Vagina (tissue), 2 donors: Measurements from ENCODE around the gene VPS35L. TPM values are rescaled to one million over a fixed set of nuclear protein-coding genes. Genes with fewer than 3 reads are reported as not detected.
A peak's percentile ranks its signal among the peaks of the same experiment; 100 is the strongest.

Experiments used
- DNase-seq, 2 donors: peaks; one replicate each; pipeline ENCODE4 v3.0.0-alpha.2; 2017; ENCODE audit errors: extremely low spot score in 2 of 2
- H3K27ac ChIP-seq: fragments of 200-600 bp; sonication (generic); one replicate; pipeline ENCODE4 v1.5.1; 2019
- H3K27me3 ChIP-seq: fragments of 200-600 bp; sonication (generic); one replicate; pipeline ENCODE4 v1.5.1; 2019
- H3K36me3 ChIP-seq, 2 donors: fragments of 200-600 bp; sonication (generic); one replicate each; pipeline ENCODE4 v1.5.1; 2017 to 2019
- H3K4me1 ChIP-seq: fragments of 200-600 bp; sonication (generic); one replicate; pipeline ENCODE4 v1.5.1; 2019
- H3K4me3 ChIP-seq, 2 donors: fragments of 200-600 bp; sonication (generic); 1 replicate in 1 of 2; 2 replicates in 1 of 2; pipeline ENCODE4 v1.5.1; 2016 to 2019
- H3K9me3 ChIP-seq: fragments of 200-600 bp; sonication (generic); one replicate; pipeline ENCODE4 v1.5.1; 2019
- POLR2A ChIP-seq, 2 donors: fragments of 450-650 bp; IDR thresholded peaks; one replicate each; pipeline ENCODE4 v1.6.1; 2017; ENCODE audit warnings: antibody characterized with exemption in 2 of 2, mild to moderate bottlenecking in 2 of 2, moderate library complexity in 2 of 2
- POLR2AphosphoS5 ChIP-seq, 2 donors: sonication (generic); formaldehyde crosslinking; IDR thresholded peaks; one replicate each; pipeline ENCODE4 v1.9.0; 2017; ENCODE audit warnings: antibody characterized with exemption in 2 of 2, mild to moderate bottlenecking in 2 of 2, low read depth in 1 of 2; ENCODE audit not compliant: insufficient read depth in 1 of 2
- intact Hi-C: fragments of 100-400 bp; cut with DNase I; formaldehyde crosslinking; loops from one replicate; pipeline ENCODE4 v1.15.1; 2023
- total RNA-seq: library from RNA; depleted of rRNA; stranded (reverse); fragments of >200 nt; gene quantifications from one replicate; pipeline ENCODE4 v1.2.3, GENCODE V29; 2016
- TF ChIP-seq, protein P1 (sequence below), 3 experiments: fragments of 450-650 bp in 2 of 3; fragments of 200-600 bp in 1 of 3; sonication (generic) in 1 of 3; IDR thresholded peaks; one replicate each; pipeline ENCODE4 v1.5.1; 2017 to 2019; ENCODE audit warnings: antibody characterized with exemption in 3 of 3, mild to moderate bottlenecking in 2 of 3, moderate library complexity in 2 of 3

Gene VPS35L
- total RNA-seq, 1 donor from 2014 or later = 39.8 TPM

GRCh38 chr16:19737306-19738038 lies 182.0 kb downstream of the VPS35L start:
- intact Hi-C loops = no loop called here
- Histone ChIP-seq H3K27me3 (no peaks in the 10 kb centered on the region), H3K36me3 (peaks cover 0 to 5% of the 10 kb centered on the region in 2 donors), H3K27ac (no peak overlapping the region), H3K4me3 (no peak overlapping the region), H3K9me3 (no peaks in the 10 kb centered on the region), H3K4me1 (no peaks in the 10 kb centered on the region)
- no peak for DNase-seq
- TF ChIP-seq POLR2A (IDR thresholded peaks at IDR 0.05) = no peak
- no peak for TF ChIP-seq POLR2AphosphoS5 (IDR thresholded peaks at IDR 0.05; ENCODE audit: insufficient read depth in 1 of 2, low read depth in 1 of 2)
- TF ChIP-seq, protein P1, sequence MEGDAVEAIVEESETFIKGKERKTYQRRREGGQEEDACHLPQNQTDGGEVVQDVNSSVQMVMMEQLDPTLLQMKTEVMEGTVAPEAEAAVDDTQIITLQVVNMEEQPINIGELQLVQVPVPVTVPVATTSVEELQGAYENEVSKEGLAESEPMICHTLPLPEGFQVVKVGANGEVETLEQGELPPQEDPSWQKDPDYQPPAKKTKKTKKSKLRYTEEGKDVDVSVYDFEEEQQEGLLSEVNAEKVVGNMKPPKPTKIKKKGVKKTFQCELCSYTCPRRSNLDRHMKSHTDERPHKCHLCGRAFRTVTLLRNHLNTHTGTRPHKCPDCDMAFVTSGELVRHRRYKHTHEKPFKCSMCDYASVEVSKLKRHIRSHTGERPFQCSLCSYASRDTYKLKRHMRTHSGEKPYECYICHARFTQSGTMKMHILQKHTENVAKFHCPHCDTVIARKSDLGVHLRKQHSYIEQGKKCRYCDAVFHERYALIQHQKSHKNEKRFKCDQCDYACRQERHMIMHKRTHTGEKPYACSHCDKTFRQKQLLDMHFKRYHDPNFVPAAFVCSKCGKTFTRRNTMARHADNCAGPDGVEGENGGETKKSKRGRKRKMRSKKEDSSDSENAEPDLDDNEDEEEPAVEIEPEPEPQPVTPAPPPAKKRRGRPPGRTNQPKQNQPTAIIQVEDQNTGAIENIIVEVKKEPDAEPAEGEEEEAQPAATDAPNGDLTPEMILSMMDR (IDR thresholded peaks at IDR 0.05) = no peak

DNA sequence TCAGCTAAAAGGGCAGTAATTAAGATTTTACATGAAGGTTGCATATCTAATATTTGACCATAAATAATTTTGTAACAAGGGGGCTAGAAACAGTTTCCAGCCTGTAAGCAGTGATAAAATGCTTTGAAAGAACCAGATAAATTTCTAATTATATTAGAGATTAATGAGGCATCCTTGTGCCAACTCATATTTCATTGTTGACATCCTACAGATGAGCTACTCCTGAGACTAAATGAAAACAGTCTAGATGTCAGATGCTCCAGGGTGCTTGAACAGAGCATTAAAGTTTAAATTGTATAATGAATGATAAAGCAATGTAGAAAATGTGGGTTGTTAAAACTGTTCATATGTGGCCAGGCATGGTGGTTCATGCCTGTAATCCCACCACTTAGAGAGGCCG lies 185.9 kb downstream of the VPS35L start:
- Histone ChIP-seq H3K4me1 (no peaks in the 10 kb centered on the region), H3K4me3 (no peak overlapping the region), H3K27ac (no peak overlapping the region), H3K36me3 (no peaks in the 10 kb centered on the region), H3K9me3 (no peaks in the 10 kb centered on the region), H3K27me3 (no peaks in the 10 kb centered on the region)
- TF ChIP-seq, protein P1 (IDR thresholded peaks at IDR 0.05) = no peak
- TF ChIP-seq POLR2AphosphoS5 (IDR thresholded peaks at IDR 0.05; ENCODE audit: insufficient read depth in 1 of 2, low read depth in 1 of 2) (no peak), POLR2A (IDR thresholded peaks at IDR 0.05) (no peak)
- intact Hi-C loops = no loop called here
- DNase-seq = no peak

- Histone ChIP-seq H3K36me3 (no peaks in the 10 kb centered on the region), H3K27me3 (no peaks in the 10 kb centered on the region), H3K4me1 (no peaks in the 10 kb centered on the region), H3K9me3 (no peaks in the 10 kb centered on the region), H3K4me3 (no peak overlapping the region), H3K27ac (no peak overlapping the region)
- no peak for DNase-seq
- TF ChIP-seq POLR2AphosphoS5 (IDR thresholded peaks at IDR 0.05; ENCODE audit: insufficient read depth in 1 of 2, low read depth in 1 of 2) = no peak
- intact Hi-C loops = no loop called here
Observed at GRCh38 chr16:19743816-19744159, 188.3 kb downstream of the VPS35L start.

- Histone ChIP-seq H3K27ac (no peak overlapping the region), H3K4me3 (no peak overlapping the region), H3K36me3 (no peaks in the 10 kb centered on the region), H3K9me3 (no peaks in the 10 kb centered on the region), H3K4me1 (no peaks in the 10 kb centered on the region), H3K27me3 (no peaks in the 10 kb centered on the region)
- no peak for DNase-seq
- intact Hi-C loops = no loop called here
- TF ChIP-seq, protein P1 (IDR thresholded peaks at IDR 0.05) = no peak
- no peak for TF ChIP-seq POLR2A (IDR thresholded peaks at IDR 0.05)
- TF ChIP-seq POLR2AphosphoS5 (IDR thresholded peaks at IDR 0.05; ENCODE audit: insufficient read depth in 1 of 2, low read depth in 1 of 2) = no peak
Observed at GRCh38 chr16:19744670-19745069, 189.2 kb downstream of the VPS35L start.

- H3K27ac ChIP-seq = peak overlapping the region; percentile 43
- H3K9me3 ChIP-seq = no peaks in the 10 kb centered on the region
- no peaks in the 10 kb centered on the region for H3K27me3 ChIP-seq
- H3K36me3 ChIP-seq = no peaks in the 10 kb centered on the region
- TF ChIP-seq, protein P1 (IDR thresholded peaks at IDR 0.05) = no peak
- TF ChIP-seq POLR2AphosphoS5 (IDR thresholded peaks at IDR 0.05; ENCODE audit: insufficient read depth in 1 of 2, low read depth in 1 of 2) (no peak), POLR2A (IDR thresholded peaks at IDR 0.05) (no peak)
- no peaks in the 10 kb centered on the region for H3K4me1 ChIP-seq
- H3K4me3 ChIP-seq = no peak overlapping the region
- DNase-seq = no peak
- intact Hi-C loops = no loop called here
Observed at GRCh38 chr16:19745286-19746010, 189.9 kb downstream of the VPS35L start.
